NOMO-1 treated with DMSO at 0.1 percent for 48 hours (cell line): Measurements from ENCODE around the gene HDAC9.

Experiments used
- DNase-seq: peaks from one replicate; lab custom pipeline; 2025; ENCODE audit not compliant: unreplicated experiment; lab: John Stamatoyannopoulos, UW

Gene HDAC9

DNA sequence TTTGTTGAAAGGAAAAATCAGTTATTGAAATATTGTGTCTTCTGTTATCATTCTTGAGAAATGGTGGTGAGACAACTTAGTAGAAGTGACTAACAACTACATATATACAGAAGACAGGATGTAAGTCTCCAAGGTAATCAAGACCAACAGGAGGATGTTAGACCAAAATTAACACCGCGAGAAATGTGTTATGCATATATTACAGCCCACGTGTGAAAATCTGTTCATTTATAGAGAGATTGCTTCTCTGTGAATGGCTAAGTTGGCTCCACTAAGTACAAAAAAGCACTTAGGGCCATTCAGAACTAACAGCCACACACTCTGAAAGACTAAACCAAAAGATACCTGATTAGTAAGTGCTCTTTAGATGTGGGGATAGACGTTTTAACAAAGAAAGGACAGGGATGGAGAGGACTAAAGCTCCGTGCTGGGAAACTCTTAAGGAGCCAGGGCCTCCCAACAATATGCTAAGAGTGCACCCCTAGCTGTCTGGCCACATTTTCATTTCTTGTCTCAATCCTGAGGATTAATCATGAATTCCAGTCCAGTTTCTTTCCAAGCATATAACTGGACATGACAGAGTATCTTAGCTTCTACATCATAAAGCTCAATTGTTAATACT, 26.5 kb downstream of the HDAC9 start:
- no peak for DNase-seq

GRCh38 chr7:18524248-18524647, 28.7 kb downstream of the HDAC9 start:
- DNase-seq, result no peak

DNA sequence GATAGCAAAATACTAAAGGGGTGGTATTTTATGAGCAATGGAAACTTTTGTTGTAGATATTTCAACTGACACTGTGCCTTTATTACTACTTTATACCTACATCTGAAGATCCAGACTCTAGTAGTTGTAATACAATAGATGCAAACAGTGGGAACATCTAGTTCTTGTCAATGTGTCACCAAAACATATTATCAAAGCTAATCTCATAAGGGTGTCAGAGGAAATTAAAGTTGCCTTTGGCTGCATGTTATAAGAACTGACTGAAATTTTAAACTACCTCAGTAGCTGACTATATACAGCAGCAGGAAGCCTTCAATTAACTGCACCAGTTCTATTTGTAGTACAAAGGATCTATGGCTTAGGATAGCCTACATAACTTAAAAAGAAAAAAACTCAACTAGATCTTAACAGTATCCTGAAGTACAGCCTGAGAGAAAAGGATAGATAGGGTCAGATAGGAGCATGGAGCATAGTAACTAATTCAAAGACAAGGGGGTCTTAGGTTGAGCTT, 30.9 kb downstream of the HDAC9 start:
- no peak for DNase-seq

DNA sequence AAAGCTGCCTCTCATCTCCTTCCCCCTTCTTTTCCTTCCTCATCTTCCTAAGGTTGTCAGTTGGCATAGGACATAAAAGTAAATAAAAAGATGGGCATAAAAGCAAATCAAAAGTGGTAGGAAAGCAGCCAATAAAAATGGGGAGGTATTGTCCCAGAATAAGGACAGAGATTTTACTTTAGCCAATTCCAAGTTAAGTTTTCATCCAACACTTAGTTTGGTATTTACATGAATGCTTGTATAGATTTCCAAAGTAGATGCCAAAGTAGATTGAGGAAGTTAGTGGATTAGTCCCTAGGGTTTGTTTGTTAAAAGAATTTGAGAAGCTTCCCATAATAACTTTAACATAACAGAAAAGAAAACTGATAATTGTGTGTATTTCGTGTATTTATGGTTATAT, 33.7 kb downstream of the HDAC9 start:
- no peak for DNase-seq

DNA sequence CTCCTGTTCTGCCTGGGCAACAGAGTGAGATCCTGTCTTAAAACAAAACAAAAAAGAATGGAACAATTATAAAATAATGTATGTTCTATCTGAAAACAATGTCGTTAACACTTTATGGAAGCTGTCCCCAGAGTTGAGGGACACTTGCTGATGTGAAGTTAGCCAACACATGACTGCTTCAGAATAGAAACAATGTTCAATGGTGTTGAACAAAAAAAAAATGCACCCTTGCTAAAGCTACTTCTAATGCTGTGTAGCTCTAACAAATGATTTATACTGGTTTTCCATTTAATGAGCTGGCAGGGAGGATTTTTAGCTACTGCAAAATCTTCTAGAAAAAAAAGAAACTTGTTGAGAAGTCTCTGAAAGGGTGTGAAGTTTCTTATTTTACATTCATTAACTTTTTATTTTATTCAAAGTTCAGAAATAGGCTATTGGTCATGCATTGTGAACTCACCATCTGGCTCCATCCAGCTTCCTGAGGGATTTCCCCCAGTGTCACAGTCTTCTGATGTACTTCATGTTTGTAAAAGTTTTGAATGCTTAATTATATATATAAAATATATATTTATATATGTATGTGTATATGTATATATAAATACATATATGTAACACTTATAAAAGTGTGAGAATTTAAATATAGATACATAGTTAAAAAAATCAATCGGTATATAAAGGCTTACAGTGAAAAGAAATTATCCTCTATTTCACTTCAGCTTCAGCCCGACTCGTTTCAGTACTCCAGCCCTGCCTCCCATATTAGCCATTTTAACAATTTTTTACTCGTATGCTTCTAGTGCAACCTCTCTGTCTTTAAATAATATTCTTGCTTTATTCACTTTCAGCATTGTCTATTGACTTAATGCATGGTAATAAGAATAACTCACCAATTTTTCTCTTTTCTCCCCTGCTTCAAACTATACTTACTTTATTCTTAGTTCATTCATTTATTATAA, 35.0 kb downstream of the HDAC9 start:
- no peak for DNase-seq

DNA sequence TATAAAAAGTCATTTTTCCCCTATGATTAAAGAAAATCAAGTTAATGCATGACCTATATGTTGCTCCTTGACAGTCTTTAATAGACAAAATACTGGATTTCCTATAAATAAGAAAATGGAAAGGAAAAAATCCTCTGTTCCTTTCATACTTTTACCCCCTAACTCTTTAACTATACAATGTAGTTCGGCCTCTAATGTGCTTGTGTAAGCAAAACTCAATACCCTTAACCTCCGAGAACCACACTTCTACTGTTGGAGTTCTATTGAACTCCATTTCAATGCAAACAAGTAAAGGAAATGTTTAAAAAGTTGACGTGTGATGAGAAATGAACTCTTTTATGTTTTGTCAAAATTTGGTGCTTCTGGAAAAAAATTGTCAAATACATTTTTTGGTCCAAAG, 36.0 kb downstream of the HDAC9 start:
- DNase-seq, result no peak

DNA sequence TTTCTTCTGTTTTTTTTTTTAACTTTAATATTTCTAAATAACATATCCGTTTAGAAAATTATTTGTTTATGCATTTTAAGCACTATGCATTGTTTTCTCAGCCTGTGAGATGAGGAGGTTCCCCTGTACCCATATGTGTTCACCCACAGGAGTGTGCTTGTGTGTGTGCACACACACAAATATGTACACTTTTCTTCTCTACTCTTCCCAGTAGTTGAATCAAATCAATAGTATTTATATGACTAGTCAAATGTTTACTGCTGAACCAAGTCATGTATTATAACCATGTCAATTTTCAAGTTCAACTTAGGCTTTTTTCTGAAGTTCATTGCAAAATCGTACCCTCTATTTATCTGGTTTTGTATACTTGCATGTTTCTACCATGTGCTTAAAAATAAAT, 37.3 kb downstream of the HDAC9 start:
- DNase-seq, result no peak

DNA sequence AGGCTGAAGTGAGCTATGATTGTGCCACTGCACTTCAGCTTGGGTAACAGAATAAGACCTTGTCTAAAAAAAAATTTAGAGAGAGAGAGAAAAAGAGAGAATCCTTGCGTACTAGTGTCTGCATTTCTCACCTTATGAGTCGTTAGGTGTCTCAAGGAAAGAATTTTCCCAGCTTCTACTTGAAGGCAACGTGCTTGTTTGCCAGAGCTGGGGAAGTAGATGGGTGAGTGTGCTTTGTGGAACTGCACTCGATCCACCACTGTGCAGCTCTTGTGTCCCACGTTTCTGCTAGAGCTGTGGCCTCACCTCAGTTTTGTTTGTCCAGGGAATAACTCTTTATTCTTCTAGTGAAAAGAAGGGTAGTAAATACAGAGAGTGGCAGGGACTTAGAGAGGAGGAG, 38.9 kb downstream of the HDAC9 start:
- no peak for DNase-seq

- no peak for DNase-seq
Observed at GRCh38 chr7:18535810-18536415, 40.4 kb downstream of the HDAC9 start.

DNA sequence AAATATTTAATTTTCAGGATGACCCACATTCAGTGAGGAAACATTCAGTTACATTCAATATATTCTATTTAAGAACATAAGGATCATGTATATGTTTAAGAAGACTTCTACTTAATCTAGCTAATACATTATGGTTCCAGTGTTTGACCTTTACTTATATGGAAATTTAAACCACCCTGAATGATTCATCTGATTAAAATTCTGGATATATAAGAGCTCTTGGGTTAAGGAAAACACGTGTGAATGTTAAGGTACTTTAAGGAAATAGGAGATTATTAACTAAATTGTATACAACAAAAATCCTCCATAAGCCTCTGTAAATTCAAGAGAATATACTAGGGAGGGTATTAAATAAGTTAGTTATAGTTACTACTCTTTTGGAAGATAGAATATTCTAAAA, 40.9 kb downstream of the HDAC9 start:
- DNase-seq, result no peak

DNA sequence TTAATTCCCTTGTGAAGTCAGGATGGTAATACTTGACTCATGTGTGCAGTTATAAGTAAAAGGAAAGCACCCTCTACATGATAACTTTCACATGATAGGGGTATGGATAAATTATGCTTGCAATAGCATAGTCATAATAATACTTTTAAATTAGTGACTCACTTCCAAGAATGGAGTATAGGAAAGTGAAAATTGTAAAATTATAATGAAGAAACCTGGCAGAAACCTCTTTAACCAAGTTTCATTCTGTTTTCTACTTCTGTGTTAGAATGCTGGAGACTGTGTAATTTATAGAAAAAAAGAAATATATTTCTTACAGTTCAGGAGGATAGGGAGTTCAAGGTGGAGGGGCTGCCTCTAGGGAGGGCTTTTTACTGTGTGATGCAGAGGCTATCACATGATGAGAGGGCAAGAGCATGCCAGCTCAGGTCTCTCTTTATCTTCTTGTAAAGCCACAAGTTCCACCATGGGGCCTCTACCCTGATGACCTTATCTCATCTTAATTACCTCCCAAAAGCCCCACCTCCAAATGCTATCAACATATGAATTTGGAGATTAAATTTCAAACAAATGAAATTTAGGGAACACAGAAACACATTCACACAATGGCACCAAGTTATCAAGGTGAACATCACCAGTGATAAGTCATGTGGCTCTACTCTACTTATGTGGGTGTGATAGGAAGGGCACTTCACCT, 43.2 kb downstream of the HDAC9 start:
- no peak for DNase-seq

DNA sequence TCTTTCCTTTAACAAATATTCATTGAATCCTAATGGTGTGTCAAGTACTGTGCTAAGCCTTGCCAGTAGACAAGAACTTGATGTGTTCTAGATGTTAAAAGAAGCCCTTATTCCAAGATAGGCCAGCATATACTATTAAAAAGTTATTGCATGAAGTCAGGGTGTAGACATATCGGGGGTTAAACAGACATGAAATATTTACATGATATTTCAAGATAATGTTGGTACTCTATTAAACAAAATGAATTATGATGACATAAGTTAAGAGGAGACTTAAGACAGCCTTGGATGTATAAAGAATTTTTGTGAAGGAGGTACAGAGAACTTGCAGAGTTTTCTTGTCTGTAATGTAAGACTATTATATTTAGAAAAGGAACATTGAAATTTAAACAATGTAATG, 44.8 kb downstream of the HDAC9 start:
- no peak for DNase-seq

DNA sequence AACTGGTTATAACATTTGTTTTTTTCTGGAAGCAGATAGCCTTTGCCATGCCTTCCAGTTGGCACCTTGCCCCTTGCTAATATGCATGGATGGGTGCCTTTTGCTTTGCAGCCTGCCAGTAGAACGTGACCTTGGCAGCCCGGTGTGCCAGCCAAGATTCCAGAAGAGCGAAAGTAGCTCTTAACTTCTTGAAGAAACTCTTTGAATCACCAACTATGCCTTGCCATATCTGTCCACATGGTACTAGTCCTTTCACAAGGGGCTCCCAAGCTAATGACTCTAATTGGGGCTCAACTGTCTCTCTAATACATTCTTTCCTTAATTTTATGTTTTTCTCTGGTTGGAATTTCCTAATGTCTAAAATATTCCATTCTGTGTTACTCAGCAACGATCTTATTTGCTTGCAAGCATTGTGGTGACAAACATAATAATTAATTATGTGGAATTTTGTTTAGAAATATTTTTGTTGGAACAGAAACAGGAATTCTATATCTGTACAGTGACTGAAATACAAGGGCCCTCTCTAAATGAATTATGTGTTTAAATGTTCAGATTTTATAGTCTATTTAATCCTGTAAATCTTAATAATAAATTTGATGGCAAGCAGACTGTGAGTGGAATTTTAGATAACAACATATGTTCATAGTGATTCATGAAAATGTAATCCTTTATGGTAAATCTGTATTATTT, 45.8 kb downstream of the HDAC9 start:
- no peak for DNase-seq

- DNase-seq, result no peak
Observed at GRCh38 chr7:18541871-18542212, 46.3 kb downstream of the HDAC9 start.

DNA sequence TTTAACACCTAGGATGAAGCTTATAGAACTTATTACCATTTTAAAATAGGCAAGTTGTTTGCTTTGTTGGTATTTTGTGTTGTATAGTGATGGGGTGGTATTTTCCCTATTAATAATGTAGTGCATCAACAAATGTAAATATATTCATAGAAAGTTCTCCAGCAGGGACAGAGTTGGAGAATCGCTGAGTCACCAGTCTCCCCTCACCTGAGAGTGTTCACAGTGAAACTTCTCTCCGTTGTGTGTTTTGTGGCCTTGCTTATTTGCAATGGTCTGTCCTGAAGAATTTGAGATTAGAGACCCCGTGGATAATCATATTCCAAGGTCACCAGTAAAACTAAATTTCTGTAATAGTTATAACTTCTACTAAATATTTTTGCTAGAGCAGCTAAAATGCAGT, 51.0 kb downstream of the HDAC9 start:
- DNase-seq, result no peak

GRCh38 chr7:18547509-18548187, 52.1 kb downstream of the HDAC9 start:
- DNase-seq, result no peak

DNA sequence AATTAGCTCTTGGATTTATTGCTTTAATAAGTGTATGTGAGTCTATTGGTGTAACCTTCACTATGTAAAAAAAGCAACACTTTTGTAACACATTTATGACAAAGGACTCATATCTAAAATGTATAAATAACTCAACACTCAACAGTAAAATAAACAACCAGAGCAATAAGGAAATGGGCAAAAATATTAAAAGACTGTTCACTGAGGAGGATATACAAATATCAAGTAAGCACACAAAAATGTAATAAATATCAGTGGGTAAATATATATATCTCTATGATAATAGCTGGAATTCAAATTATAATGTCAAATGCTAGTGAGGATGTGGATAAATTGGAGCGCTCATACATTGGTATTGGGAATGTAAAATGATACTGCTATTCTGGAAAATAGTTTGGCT, 53.0 kb downstream of the HDAC9 start:
- DNase-seq, result no peak

GRCh38 chr7:18550574-18550973, 55.0 kb downstream of the HDAC9 start:
- no peak for DNase-seq

DNA sequence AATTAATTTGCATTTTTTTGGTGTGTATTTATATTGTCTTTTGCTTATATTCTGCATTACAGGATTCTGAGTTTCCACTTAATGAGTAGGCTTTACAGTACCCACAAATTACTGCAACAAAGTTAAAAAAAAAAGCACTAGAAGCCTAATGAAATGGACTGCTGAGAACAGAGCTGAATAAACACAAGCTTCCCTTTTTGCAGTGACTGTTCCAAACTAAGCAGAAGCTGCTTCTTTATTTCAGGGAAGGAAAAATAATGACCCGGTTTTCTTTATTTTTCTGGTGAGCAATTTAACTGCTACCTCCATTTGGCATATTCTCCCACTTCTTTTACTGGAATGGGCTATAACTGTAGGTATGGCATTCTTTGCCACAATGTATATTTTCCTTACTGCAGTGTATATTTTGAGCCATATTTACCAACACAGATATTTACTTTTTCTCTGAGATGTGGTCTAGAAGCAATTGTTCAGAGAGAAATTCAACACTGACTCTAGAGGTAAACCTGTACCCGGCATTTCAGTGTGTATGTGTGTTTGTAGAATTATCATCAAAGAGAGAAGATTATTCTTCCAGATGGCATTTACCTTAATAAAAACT, 56.9 kb downstream of the HDAC9 start:
- DNase-seq, result peak; percentile 81
